Hematopoietic multipotent progenitor cell treated with erythropoietin and hydrocortisone succinate and interleukin-3 and kit ligand, for 8 days (in vitro differentiated cells): ENCODE results near the gene CIDEB.

Source experiments
- DNase-seq: peaks from one replicate; pipeline ENCODE4 v3.0.0-alpha.2; 2015

The CIDEB gene

DNA sequence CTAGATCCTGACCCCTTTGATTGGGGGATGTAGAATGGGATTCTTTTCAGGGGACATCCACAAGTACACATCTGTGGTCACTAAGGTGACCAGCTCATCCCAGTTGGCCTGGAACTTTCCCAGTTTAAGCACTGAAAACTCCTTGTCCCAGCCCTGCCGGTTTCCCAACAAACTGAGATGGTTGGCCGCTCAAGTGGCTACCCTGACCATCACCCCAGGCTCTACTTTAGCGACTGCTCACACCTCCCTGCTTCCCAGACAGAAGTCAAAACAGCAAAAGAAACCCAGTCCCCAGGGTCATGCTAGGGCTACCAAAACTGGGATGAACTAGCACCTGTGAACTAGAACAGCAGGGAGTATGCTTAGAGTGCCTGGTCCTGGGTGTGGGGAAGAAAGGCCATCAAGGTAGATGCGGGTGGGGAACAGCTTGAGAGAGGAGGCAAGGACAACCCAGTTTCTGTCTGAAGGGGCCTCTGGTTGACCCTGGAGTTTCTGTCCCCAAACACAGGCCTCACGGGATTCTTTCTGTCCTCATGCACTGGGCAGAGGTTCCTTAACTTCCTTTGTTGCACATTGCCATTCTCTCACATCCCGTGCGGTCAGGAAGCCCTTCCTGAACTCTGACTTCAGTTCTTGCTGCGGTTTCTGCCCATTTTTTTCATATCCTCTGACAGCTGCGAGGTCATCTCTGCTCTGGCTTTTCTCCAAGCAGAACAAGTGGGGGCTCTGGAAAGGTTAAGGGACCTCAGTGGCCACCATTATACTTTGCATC lies 5.1 kb upstream of the CIDEB start:
- peak; percentile 43 for DNase-seq

- peak; percentile 27 for DNase-seq
Observed at GRCh38 chr14:24311837-24312615, 4.2 kb upstream of the CIDEB start.

DNA sequence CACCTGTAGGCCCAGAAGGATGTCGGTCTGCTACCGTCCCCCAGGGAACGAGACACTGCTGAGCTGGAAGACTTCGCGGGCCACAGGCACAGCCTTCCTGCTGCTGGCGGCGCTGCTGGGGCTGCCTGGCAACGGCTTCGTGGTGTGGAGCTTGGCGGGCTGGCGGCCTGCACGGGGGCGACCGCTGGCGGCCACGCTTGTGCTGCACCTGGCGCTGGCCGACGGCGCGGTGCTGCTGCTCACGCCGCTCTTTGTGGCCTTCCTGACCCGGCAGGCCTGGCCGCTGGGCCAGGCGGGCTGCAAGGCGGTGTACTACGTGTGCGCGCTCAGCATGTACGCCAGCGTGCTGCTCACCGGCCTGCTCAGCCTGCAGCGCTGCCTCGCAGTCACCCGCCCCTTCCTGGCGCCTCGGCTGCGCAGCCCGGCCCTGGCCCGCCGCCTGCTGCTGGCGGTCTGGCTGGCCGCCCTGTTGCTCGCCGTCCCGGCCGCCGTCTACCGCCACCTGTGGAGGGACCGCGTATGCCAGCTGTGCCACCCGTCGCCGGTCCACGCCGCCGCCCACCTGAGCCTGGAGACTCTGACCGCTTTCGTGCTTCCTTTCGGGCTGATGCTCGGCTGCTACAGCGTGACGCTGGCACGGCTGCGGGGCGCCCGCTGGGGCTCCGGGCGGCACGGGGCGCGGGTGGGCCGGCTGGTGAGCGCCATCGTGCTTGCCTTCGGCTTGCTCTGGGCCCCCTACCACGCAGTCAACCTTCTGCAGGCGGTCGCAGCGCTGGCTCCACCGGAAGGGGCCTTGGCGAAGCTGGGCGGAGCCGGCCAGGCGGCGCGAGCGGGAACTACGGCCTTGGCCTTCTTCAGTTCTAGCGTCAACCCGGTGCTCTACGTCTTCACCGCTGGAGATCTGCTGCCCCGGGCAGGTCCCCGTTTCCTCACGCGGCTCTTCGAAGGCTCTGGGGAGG lies 3.1 kb upstream of the CIDEB start, which contains the start of gene LTB4R:
LTB4R (plus strand) TSS at position 857 of the 959 bp plus-strand sequence. CDS start 4,150 bp downstream, outside the sequence.
- peak; percentile 70 for DNase-seq

DNA sequence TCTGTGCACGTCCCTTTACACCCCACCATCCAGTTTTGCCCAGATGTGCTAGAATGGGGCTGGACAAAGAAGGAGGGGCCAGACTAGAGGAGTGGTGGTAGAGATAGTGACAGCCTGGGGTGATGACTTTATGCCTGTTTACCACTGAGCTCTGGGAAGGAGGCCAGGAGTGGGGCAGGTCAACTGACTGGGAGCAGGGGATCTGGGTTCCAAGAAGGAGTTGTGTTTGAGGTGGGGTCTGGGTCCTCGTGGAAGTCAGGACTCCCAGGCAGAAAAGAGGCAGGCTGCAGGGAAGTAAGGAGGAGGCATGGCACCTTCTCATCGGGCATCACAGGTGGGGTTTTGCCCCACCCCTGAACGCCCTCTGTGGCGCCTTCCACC lies 2.5 kb upstream of the CIDEB start:
- peak; percentile 92 for DNase-seq

DNA sequence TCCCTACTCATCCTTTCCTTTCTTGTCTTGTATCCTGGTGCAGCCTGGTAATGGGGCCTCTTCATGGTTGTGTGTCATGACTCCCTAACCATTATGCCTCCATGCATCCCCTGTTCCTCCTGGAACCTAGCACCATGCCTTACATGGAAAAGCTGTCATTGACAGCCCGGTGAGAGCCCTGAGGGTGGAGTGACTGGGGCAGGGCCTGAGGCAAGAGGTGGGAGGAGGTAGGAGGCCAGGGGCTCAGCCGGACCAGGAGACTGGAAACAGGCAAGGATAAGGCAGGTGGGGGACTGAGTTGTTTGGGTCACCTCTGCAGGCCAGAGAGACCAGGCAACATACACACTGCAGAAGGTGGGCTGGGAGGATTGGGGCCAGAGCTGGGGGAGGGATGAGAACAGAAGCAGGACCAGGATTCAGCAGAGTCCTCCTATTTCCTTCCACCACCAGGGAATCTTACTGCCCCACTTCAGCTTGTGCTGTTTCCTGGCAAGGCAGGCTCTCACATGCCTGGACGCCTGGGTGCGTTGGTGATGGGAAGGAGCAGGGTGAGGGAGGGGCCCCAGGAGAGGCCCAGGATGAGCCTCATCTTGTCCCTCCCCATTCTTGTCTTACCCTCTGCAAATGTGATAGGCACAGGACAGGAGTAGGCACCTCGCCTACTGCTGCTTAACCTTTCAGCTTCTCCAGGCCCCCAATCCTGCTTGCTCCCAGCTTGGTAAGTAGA lies 1.9 kb upstream of the CIDEB start, which contains the start of gene LTB4R2:
LTB4R2 (plus strand) TSS at position 603 of the 727 bp plus-strand sequence. CDS start 525 bp downstream, outside the sequence.
- DNase-seq, result no peak

DNA sequence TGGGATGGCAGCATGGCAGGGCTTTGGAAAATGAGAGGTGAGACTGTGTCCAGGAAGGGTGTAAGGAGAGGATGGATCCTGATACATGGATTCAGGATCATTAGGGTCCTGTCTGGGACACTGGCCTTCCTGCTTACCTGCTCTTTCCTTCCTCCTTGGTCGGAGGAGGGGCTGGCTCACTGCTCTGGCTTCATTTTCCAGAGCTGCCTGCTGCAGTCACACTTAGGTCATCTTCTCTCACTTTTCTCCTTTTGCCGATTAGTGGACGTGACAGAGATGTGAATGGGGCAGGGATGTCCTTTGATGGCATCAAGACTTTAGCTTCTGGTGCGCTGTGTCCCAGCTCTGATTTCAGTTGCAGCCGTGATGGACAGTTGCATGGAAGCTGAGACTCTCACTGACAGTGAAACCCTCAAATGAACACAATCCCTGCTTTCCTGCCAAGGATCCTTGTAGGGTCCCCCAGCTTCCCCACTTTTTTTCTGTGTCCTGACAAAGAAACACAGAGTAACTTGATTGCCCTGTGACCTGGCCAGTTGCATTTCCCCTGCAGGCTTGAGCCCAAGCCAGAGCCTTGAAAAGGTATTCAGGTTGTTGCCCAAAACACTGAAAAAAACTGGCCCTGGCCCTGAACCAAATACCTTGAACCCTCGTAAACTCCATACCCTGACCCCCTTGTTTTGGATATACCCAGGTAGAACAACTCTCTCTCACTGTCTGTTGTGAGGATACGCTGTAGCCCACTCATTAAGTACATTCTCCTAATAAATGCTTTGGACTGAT lies 756 bp upstream of the CIDEB start:
- DNase-seq, result no peak

DNA sequence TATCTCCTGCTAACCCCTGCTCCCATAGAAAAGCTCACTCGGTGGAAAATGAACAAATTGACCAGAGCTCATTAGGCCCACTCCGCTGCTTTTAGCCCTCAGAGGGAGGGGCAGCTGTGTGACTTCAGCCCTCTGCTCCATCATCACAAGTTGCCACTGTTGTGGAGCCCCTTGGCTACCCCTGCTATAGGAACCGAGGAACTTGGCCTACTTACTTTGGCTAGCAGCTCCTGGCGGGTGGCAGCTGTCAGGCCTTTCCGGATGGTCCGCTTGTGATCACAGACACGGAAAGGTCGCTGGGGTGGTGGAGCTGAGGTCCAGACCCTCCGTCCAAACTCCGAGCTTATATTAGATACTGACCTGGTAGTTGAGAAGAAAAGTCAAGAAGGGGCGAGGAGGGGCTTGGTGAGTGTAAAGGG lies 612 bp downstream of the CIDEB start:
- no peak for DNase-seq

GRCh38 chr14:24304019-24304387 lies 3.8 kb downstream of the CIDEB start:
- DNase-seq, result no peak

GRCh38 chr14:24300326-24300980 lies 7.3 kb downstream of the CIDEB start:
- no peak for DNase-seq

DNA sequence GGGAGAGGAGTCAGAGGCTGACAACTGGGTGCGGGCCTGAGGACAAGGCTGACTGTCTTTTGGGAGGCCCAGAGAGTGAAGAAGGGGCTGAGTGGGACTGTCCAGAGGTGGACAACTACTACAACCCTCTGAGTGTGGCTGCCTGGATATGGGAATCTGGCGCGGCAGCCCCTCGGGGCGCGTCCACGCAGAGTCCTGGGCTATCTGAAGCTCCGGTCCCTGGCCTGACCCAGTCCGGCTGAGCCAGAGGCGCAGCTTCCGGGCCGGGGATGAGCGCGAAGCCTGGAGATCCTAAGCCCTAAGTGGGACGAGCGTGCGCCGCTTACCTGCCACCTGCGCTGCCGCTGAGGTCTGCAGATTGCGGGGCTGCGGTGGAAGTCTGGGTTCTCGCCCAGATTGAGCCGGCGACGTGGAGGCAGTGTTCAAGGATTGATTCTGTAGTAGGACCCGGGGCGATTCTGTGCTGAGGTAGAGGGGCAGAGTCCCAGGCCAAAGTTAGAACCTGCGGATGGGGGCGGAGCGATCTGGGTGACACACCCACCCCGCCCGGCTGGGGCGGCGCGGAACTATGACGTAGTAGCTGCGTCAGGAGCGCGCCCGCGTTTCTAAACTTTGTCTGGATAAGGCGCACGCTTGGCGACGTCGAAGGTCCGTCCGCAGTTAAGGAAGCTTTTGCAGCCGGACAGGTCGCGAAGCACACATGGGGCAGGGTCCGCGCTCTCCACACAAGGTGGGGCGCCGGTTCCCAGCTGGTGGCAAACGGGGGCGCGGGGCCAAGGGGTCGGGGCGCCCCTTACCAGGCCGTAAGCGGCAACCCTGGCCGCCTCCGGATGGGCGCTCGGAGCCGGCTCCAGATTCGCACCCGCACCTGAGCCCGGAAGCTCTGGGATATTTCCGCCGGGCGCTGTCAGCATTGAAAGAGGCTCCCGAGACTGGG lies 8.3 kb downstream of the CIDEB start, which contains the start of the genes DHRS1 and NOP9:
DHRS1 (minus strand) TSS at position 526 of the 937 bp plus-strand sequence. CDS start 674 bp downstream, outside the sequence.
NOP9 (plus strand) TSS at position 596 of the 937 bp plus-strand sequence; CDS start at position 701, 105 bp downstream.
- peak; percentile 90 for DNase-seq

DNA sequence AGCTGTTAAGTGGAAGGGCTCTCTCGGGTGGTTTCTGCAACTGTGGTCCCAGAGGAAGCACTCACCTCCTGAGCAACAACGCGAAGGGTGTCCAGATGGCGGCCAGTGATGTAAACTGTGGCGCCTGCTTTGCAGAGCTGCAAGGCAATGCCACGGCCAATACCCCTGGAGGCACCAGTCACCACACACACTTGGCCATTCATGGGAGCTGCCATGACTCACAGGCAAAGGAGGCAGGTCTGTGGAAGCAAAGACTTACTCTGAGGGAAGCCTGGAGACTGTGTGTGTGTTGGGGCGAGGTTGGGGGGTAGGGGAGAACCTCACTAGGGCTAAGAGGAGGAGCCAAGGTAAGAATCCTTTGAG lies 8.9 kb downstream of the CIDEB start:
- DNase-seq, result peak; percentile 27

GRCh38 chr14:24297190-24297964 lies 10.4 kb downstream of the CIDEB start:
- peak; percentile 68 for DNase-seq

DNA sequence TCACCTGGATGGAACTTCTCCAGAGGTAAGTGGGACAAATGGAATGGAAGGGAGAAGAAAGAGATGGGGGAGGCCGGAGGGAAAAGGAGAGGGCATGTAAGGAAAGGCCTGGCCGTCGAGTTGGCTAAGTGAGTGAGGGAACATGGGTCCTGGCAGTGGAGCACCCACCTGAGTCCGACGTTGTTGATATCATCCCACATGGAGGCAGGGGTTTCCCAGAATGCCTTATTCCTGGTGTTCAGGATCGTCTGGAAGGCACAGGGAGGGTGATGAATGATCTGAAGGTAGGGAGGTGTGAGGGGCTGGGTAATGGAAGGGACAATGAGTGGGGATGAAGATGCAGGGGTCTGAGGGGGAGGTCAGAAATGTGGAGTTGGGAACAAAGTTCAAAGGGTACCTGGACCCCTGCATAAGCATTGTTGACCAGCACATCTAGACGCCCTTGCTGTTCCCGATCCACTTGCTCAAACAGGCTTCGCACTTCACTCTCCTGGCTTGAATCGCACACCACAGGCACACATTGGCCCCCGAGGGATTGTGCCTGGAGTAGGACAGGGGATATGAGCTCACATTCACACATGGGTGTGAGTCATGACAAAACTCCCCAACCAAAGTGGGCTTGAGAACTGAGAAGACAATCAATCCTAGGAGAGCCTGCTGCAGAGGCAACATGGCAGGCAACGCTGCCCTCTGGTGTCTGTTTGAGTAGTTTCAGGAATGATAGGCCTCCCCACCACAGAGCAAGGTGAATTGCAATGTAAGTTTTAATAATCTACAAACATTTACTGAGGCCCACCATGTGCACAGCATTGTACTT lies 11.2 kb downstream of the CIDEB start:
- DNase-seq, result peak; percentile 83

DNA sequence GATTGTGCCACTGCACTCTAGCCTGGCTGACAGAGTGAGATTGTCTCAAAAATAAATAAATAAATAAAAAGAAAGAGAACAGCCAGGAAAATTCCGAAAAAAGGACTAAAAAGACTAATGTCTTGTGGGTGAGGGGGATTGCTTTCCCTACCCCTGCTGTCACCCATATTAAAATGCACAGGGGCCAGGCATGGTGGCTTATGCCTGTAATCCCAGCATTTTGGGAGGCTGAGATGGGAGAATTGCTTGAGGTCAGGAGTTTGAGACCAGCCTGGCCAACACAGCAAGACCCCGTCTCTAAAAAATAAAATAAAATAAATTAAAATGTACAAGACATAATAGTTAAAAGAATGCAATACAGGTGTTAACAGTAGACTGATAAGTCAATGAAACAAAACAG lies 14.3 kb downstream of the CIDEB start:
- no peak for DNase-seq

DNA sequence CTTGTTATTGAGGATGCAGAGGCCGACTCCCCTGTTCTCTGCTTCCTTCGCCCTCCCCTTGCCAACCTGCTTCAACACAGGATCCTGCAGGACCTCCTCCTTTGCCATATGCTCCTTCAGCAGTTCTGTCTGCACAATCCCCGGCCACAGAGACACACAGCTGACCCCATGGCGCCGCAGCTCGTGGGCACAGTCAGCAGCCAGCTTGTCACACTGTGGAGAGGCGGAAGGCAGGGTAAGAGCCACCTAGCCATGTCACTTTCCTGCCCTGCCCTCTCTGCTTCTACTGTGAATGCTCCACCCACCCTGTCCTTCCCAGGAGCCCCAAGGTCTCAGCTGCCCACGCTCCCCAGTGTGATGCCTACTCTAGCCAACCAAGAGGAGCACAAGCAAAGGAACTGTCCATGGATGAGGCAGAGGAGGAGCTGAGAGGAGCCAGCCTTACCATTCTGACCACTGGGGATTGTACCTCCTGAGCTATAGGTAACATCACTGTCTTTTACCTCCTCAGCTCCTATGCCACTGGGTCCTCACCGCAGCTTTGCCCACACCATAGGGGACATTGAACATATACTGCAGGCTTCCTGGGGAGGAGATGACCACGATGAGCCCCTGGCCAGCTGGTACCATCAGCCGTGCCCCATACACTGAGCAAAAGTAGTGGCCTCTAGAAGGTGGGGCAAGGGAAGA lies 15.5 kb downstream of the CIDEB start:
- DNase-seq, result no peak

DNA sequence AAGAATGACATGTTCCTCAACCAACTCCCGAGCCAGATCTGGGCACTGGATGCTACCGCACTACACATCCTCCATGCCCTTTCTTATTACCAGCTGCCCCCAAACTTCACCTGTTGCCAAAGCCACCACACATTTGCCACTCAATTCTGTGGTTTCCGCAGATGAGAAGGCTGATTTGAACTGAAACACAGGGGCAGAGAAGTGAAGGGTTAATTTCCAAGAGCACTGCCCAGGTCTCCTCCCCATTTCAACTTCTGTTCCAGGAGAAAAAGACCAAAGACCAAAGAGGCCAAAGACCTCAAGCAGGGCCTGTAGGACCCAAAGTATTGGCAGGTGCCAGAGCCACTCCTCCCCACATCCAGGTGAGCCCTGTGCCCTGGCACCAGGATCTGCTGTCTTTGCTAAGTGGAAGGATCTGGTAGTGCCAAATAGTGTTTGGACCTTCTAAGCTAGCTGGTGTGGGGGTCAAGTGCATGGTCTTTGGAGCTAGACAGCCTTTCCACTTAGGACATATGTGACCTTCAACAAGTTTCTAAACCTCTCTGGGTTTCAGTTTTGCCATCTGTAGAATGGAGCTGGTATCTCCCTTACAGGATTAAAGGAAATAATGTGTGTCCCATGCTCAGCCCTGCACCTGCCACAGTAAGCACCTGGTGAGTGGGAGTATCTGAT lies 16.2 kb downstream of the CIDEB start:
- no peak for DNase-seq
